GM18909 (cell line): ENCODE results near the gene CLDN7.
"Not testable (repeated sequence)": the region's sequence is repeated elsewhere in the genome, so short reads cannot be mapped to it uniquely, and the experiment has no call there.

ENCODE experiments used
- ATAC-seq: cut with Tn5 transposase; IDR thresholded peaks from one replicate; pipeline ENCODE4 v1.9.1; 2021; ENCODE audit warnings: mild to moderate bottlenecking; ENCODE audit not compliant: unreplicated experiment, poor library complexity

CLDN7 gene

DNA sequence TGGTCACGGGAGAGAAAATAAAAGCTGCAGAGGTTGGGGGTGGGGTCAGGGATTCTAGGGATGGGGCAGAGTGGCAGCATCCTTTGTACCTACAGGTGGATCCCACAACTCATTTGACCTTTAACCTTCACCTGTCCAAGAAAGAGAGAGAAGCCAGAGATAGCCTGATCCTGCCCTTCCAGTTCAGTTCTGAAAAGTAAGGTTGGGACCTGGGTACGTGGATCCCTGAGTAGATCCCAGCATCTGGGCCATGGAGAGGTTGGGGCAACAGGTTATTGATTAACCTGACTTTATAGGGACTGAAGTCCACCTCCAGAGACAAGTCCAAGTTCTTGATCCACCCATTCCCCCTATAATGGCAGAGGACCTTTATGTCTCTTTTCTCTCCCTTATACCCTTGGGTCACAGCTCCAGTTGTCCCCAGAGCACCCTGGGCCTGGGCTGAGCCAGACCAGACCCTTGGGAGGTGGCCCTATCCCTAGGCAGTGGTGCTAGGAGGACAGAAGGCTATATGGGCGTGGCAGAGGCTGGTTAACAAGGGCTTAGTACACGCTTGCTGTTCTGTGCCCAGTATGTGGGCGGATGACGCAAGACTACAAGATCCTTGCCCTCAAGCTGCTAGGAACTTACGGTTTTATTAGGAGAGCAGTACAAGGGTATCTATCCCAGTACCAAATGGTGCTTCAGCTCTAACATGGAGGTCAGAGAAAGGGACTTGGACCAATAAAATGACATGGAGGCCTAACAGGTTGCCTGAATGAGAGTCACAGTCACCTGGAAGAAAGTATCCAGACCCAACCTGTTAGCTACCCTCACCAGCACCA lies 3.3 kb downstream of the CLDN7 start:
- ATAC-seq: no peak

DNA sequence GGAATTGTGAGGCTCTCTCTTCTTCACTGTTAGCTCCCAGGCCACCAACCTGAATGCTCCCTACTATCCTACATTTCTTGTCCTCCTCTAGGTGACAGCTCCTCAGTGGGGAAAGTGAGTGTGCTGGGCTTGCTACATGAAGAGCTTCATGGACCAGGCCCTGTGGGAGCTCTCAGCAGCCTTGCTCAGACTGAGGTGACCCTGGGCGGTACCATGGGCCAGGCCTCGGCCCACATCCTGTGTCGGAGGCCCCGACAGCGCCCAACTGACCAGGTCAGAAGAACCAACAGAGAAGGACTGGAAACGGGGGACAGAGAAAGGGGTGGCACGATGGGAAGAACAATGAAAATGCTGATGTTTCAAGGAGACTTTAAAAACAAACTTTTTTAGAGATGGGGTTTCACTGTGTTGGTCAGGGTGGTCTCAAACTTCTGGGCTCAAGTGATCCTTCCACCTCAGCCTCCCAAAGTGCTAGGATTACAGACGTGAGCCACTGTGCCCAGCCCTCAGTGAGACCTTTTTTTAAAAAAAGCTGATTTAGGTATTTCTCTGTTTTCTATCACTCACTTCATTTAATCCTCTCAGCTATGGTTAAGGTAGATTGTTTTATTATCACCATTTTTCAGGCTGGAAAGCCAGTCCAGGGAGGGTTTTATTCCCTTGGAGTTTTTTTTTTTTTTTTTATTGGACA lies 5.4 kb downstream of the CLDN7 start:
- no peak for ATAC-seq

DNA sequence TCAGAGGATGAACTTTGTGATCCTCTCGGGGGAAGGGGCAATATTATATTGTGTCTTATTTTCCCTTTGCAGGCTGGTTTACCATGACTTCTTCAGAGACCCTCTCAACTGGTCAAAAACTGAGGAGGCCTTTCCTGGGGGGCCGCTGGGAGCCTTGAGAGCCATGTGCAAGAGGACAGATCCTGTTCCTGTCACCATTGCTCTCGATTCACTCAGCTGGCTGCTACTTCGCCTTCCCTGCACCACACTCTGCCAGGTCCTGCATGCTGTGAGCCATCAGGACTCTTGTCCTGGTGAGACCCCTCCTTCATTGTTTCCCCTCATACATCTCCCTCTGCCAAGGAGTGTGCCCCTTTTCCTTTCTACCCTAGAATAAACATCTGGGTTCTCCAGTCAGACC lies 7.8 kb downstream of the CLDN7 start:
- ATAC-seq: no peak

DNA sequence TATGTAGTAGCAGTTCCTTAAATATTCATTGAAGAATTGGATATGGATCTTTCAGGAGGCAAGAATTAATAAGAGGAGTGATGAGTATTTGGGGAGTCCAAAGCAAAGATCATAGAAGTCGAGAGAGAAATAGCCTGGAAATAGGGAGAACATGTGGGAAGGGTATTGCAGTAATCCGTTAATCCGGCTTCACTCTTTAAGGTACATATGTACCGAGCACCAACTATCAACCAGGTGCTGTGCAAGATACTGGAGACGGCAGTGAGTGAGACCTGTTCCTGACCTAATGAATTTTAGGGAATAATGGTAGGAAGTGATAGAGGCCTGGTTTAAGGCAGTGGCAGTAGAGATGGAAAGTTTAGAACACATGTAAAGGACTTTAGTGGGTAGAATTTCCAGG lies 9.2 kb downstream of the CLDN7 start:
- ATAC-seq: no peak

DNA sequence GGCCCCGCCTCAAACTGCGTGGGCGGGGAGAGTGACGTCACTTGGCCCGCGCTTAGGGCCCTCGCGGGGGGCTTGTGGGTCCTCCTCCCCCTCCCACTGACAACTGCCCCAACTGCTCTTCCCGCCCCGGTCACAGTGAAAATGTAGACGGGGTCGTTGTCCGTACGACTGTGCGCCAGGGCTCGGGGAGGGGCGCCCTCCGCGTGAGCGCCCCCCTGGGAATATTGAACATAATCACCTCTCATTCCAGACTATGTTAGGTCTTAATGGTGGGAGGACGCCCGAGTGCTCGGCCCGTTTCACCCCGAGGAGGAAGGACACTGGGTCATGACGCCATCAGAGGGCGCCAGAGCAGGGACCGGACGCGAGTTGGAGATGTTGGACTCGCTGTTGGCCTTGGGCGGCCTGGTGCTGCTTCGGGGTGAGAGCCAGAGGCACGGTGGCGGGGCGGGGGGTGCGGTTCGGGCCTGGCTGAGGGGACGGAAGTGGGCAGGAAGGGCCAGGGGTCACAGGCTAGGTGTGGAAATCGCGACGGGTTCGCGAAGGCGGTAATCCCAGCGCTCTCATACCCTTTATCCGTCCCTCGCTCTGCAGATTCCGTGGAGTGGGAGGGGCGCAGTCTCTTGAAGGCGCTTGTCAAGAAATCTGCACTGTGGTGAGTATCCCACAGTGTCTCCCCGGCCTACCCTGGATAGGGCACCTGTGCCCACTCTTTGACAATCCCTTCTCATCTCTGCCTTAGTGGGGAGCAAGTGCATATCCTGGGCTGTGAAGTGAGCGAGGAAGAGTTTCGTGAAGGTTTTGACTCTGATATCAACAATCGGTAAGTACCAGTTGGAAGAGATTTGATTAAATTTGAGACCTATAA lies 9.9 kb downstream of the CLDN7 start, which contains the start of gene ELP5:
Gene ELP5, plus strand, starts transcription at position 40 of the 868 bp plus-strand sequence. Its CDS starts 336 bp downstream, at position 376.
- ATAC-seq: peak; percentile 63

DNA sequence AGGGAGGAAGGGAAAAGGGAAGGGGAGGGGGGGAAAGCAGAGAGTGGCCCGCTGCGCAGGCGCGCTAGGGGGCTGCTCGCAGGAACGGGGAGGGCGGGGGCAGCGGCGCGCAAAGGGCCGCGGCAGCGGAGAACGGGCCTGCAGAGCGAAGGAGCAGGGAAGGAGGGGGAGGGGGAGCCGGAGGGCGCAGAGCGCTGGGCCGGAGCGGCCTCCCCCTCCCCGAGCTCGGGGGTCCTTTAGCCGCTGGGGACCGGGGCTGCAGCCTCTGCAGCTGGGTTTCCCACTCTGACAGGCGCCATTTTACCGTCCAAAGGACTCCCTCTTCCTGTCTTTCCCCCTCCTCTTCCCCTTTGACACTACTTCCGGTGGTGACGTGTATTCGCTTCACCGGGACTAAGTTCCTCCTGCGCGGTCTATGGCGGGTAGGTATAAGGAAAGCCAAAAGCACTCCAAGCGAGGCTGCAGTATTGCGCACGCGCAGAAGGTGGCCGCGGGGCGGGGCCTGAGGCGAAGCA lies 10.6 kb downstream of the CLDN7 start, which contains the start of gene CTDNEP1:
Gene CTDNEP1, minus strand, starts transcription at position 74 of the 515 bp plus-strand sequence. CDS start 438 bp downstream, outside the sequence.
- peak; percentile 79 for ATAC-seq

DNA sequence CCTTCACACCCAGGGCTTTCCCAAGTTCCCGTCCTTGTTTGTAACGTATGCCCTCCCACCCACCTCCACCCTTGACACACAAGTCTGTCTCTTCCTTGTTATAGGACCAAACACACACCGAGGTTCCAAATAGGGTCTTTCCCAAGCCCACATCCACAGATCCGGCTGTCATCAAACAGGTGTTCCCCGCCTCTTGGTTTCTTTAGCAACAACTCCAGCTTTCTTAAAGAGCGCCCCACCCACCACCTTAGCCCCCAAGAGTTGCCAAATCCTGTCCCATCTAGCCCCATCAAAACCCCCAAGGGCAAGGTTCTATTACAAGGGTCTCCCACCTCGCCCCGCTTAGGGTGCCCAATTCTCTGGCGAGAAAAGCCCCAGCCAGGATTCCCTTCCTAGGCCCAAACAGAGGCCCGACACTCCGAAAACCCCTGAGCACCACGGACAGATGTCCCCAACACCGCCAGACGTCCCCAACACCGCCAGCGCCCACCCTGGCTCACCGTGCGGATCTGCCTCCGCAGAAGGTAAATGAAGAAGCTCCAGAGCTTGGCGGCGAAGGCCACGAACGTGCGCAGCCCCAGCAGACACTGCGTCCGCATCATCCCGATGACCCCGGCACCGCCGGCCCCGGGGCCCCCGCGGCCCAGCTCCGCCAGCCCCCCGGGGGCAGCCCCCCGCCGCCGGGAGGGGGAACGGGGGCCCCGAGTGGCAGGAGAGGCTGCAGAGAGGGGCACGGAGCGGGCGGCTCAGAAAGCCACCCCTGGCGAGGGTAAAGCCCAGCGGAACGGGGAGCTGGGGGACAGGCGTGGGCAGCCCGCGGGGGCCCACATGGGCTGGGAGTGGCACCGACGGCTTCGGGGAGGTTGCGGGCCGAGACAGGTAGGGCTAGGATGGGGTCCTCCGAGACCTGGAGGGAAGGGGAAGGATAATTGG lies 11.3 kb downstream of the CLDN7 start:
- ATAC-seq: no peak

DNA sequence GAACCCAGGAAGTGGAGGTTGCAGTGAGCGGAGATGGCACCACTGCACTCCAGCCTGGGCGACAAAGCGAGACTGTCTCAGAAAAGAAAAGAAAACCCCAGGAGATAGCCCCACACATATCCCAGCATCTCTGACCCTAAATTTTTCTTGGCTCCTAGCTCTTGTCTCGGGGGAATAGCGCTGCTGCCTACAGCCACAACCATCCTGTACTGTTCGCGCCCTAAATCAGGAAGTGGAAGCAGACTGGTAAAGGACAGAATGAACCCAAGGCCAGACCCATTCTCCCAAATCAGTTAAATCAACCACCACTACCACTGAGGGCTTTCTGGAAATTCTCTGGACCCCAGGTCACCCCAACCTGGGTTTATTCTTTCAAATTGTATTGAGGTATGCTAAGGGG lies 12.4 kb downstream of the CLDN7 start:
- no peak for ATAC-seq

DNA sequence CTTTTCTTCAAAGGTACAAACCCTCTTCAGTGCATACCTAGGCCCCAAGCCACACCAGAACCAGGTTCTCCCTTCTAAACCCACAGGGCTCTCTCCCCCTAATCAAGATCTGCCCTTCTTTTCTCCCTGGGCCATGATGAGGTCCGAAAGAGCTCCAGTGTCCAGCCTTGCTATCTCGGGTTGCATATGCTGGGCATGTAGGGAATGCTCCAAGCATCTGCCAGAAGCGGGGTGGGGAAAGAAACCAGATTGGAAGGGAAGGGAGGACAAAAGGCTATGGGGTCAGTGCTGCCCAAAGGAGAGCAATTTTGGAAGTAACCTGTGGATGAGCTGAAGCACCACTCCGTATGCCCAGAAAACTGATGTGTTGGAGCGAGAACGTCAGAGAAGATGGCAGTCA lies 13.1 kb downstream of the CLDN7 start:
- no peak for ATAC-seq

DNA sequence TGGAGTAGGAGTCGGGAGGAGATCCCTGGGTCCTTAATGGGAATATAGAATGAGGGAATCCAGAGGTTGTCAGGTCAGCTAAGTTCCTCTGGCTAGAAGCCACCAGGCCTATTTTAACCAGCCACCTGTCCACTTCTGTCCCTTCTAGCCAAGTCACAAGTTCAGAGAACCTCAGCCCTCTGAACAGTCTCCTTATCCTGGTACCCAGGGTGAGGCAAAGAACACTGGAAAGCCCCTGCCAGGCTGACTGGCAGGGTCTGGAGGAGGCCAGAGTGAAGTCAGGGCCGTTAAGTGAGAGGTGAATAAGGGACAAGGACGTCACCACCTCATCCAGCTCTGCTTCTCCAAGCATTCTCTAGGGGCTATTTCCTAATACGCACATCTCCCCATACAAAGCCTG lies 13.5 kb downstream of the CLDN7 start:
- ATAC-seq: no peak

DNA sequence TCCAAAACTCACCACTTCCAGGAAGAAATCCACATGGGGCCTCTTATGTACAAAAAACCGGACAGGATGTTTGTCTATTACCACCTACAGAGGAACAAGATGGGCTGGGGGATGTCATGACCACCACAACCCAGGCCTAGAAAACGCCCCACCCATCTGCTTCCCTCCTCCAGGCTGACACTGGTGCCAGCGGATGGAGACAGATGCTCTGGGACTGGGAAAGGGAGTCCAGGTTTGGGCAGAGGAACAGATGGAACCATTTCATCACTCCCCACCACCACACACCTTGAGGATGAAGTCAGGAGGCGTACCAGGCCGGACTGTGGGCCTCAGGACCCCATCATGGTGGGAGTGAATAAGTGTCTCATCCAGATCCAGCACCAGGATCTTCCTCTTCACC lies 15.5 kb downstream of the CLDN7 start:
- no peak for ATAC-seq

DNA sequence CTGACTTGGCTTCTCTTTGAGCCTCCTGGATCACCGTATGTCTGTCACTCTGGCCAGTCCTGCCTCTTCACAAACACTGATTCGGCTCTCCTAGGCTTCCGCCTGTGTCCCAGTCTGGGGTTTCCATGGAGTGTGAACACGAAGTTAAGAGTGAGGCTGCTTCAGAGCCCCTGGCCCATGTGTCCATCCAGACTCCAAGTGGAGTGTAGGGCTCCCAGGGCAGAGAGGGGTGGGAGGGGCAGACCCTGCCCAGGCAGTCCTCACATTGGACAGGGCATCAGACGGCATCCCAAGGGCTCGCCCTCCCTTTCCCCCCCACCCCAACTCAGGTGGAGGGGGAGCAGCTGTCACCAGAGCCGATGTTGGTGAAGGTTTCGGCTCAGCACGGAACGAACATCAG lies 18.4 kb downstream of the CLDN7 start:
- ATAC-seq: not testable (repeated sequence)

DNA sequence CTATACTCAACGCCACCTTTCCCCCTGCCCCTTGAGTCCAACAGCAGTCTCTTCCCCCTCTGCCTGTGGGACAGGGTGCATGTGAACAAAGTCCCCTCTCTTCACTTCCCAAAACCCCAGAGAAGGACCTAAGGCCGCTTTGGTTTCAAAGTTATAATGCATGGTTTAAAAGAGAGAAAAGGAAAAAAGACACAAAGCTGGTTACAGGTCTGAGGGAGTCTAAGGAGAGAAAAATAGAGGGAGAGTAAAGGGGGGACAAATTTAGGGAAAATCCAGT lies 18.9 kb downstream of the CLDN7 start:
- ATAC-seq: no peak

DNA sequence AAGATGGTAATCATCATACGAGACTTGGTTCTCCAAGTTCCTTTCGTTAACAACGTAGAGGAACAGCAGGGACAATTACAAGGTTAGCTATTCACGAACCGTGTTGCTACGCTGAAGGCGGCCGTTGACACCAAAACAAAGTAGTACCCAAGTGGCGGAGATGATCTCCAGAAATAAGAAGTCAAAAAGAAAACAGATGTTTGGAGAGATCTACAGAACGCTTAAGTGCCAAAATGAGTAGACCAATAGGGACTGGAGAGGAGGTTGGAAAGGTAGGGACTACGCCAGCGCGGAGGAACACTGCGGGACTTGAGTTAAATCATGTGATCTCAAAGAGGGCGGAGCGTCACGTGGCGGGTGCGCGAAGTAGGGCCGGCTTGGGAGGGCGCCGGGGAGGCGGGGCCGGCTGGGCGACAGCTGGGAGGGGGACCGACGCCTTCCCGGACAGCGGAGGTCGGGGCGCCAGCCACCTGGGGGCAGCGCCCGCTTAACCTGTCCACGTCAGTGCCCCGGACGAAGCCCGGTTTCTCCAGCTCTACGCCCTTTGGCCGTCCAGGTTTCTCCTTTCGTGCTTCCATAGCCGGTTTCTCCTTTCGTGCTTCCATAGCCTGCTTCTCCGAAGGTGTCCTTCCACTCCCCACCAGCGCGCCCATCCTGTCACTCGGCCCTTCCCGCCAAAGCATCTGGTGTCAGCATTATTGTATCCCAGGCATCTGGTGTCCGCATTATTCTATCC lies 19.4 kb downstream of the CLDN7 start:
- ATAC-seq: peak; percentile 50

DNA sequence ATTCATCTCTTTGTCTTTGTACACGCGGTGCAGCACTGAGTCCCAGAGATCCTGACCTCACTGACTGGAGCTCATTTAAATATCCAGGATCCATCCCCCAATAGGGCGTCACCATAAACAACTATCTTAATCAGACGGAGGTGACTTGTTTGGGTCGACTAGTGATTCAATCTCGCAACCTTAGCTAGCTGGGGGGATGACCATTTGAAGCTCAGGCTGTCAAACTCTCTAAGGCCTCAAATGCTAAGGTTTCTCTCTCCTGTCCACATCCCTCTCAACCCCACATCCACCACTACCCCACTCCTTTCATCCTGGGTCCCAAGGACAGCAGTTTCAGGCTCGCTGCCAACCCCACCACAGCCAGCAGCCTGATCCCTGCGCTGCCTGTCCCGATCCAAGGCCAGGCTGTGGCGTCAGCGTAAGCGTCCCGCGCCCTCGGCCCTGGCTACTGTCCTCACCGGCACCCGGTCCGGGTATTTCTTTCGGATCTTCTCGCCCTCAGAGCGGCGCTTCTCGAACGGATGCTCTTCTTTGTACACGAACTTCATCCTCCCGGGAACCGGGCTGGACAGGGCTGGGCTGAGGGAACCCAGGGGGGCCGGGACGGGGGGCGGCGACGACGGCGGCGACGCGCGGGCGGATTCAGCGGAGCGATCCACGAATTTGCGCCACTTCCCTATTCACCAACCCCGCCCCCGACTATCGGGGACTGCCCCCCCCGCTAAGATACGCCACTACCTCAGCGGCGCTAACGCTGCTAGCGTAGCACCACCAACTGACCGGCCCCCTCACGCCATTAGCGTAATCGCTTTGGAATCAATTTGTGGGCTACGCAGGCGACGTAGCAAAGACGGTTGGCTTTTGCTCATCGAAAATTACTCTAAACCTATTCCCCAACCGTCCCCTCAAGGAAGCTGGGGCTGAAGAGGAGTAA lies 20.2 kb downstream of the CLDN7 start, which contains the start of gene GABARAP:
Gene GABARAP, minus strand, starts transcription at position 667 of the 934 bp plus-strand sequence. Its CDS starts 119 bp downstream, at position 548.
- ATAC-seq: peak; percentile 35

DNA sequence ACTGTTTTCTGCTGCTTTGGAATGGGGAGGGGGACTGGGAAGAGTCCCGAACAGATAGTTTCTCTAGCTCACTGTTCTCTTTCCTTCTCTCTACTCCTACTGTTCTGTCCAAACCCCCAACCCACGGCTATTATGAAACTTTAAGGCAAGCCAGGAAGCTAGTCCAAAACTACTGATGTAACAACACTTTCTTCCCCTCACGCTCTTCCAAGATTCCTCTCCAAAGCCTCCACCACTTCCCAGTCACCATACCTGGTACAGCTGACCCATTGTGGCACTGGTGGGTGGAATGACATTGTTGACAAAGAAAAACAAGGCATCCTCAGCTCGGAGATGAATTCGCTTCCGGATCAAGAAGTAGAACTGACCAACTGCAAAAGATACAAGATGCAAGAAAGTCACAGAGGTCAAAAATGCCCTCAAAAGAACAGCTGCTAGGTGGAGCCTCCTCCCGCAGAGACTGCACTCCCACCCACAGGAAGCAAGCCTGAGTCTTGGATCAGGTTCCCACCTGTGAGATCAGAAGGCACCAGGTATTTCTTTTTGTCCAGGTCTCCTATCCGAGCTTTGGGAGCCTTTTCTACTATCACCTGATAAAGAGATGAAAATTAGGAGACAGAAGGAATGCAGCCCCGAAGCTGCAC lies 21.1 kb downstream of the CLDN7 start:
- no peak for ATAC-seq

DNA sequence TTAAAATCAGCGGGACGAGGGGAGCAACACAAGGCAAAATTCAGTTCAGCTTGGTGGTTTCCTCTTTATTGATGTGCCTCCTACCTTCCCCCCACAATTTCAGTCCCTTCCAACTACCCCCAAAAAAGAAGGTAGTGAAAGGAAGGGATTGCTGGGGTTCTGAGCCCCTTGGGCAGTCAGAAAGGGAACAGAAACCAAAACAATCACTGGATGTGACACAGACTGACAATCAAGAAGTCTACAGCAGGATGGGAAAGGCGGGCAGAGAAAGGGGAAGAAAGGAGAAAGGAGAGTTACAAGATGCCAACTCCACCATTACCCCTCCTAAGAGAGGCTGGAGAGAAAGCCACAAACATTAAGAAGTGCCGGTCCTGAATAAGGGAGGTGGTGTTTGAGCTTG lies 21.9 kb downstream of the CLDN7 start:
- no peak for ATAC-seq
